ENCODE results near the gene TLX3. TPM values are rescaled to one million over a fixed set of nuclear protein-coding genes. Genes with fewer than 3 reads are reported as not detected.

Gene TLX3
- total and polyA plus RNA-seq, 2 of the 4 experiments (the other 2 are of a cell fraction): not detected

DNA sequence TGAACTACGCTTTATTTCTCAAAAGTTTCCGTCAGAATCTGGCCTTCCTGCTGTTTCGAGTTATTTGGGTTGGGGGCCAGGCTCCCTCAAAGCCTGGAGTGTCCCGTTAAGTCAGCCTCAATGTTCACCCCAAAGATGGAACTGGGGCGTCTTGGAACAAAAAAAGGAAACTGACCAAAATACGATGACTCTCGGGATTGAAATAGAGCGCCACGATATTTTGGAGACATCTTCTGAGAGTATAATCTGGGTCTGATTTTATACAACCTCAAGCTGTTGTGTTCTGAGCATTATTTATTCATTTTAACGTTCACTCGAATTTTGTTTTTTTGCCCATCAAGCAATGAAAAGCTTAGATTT is 28.1 kb downstream of the TLX3 start:
- Histone ChIP-seq H3K4me2 (ENCODE audit: low read depth, low read length) (peak overlapping the region; percentile 94), H3K4me3 (ENCODE audit: insufficient read depth, low read depth, low read length) (peak overlapping the region; percentile 52), H3K79me1 (ENCODE audit: low read depth in 1 of 2, low read length in 2 of 2) (no peaks in the 10 kb centered on the region), H4K20me1 (ENCODE audit: insufficient read depth, low read length) (no peaks in the 10 kb centered on the region), H3K9me3 (ENCODE audit: control insufficient read depth, insufficient read depth, low read length) (no peaks in the 10 kb centered on the region), H3K14ac (replicated peaks; ENCODE audit: low read depth, low read length) (no peak overlapping the region; the same call in 1 of the 2 replicates), H2AK5ac (ENCODE audit: low read depth, low read length) (no peak overlapping the region), H4K91ac (ENCODE audit: insufficient read depth, low read depth, low read length) (no peak overlapping the region), H3K56ac (ENCODE audit: extremely low read depth, insufficient read depth, low read length) (no peak overlapping the region), H3K27ac (ENCODE audit: insufficient read depth, low read length) (no peak overlapping the region), H3K9ac (ENCODE audit: low read depth, low read length) (peak overlapping the region; percentile 76), H2BK20ac (ENCODE audit: low read depth, low read length) (no peak overlapping the region), H3K27me3 (ENCODE audit: control insufficient read depth, insufficient read depth, low read length) (peaks cover 17% of the 10 kb centered on the region), H4K8ac (ENCODE audit: low read depth in 2 of 2, low read length in 2 of 2) (peak overlapping the region in 1 of 2 experiments; percentile 34; a peak in 1 of 4 replicates), H3K36me3 (ENCODE audit: control insufficient read depth, insufficient read depth, low read length) (no peaks in the 10 kb centered on the region), H2AFZ (replicated peaks; ENCODE audit: low read length, poor library complexity) (peak overlapping the region; percentile 88), H2BK120ac (ENCODE audit: low read depth, low read length) (no peak overlapping the region), H2BK5ac (ENCODE audit: low read depth, low read length, poor library complexity, severe bottlenecking) (no peak overlapping the region), H3K9me1 (ENCODE audit: insufficient read depth, low read length) (no peaks in the 10 kb centered on the region), H3K18ac (ENCODE audit: low read depth, low read length) (no peak overlapping the region), H3K4me1 (ENCODE audit: control insufficient read depth, insufficient read depth, low read length) (no peaks in the 10 kb centered on the region), H2BK15ac (ENCODE audit: low read depth, low read length) (no peak overlapping the region), H2AK9ac (replicated peaks; ENCODE audit: low read depth, low read length, poor library complexity) (peak overlapping the region; percentile 30), H4K5ac (ENCODE audit: low read depth, low read length) (no peak overlapping the region), H3K23ac (ENCODE audit: low read depth, low read length) (no peak overlapping the region; the same call in 1 of the 2 replicates), H3K4ac (ENCODE audit: low read depth, low read length) (no peak overlapping the region)
- DNase-seq (no peak), ATAC-seq (ENCODE audit: low read depth) (peak; percentile 38)
- dilution Hi-C loops (cut with HindIII; ENCODE audit: low sequenced_read_pairs, unreplicated experiment): no loop called here
- in situ Hi-C loops (cut with MboI; ENCODE audit: low sequenced_read_pairs): loop anchor here (5.0 to 25.0 kb wide), 2 partner anchors 130 to 350 kb away; no protein-coding TSS in a partner anchor
- ChIA-PET CTCF (interaction anchor here (0.9 to 1.4 kb wide), 3 partner anchors 37 to 132 kb away, joined by 3 to 7 read pairs (median 5); no protein-coding TSS in a partner anchor), POLR2A (ENCODE audit: unreplicated experiment) (interaction anchor here (0.6 kb wide), 1 partner anchor 136 kb away, joined by 3 read pairs; no protein-coding TSS in a partner anchor)
- BruUV-seq (replicated peaks): no TSS peak
- TF ChIP-seq MXI1 (IDR thresholded peaks at IDR 0.05; ENCODE audit: borderline replicate concordance, low read depth, low read length): no peak
- no peak for TF ChIP-seq NFE2L2 (IDR thresholded peaks at IDR 0.05; ENCODE audit: low read depth, low read length)
- TF ChIP-seq SMC3 (IDR thresholded peaks at IDR 0.05; ENCODE audit: low read depth, low read length): no peak
- no peak for TF ChIP-seq BHLHE40 (IDR thresholded peaks at IDR 0.05; ENCODE audit: low read depth, low read length)
- no peak for TF ChIP-seq MAFK (IDR thresholded peaks at IDR 0.05; ENCODE audit: low read depth, low read length)
- intact Hi-C loops (cut with micrococcal nuclease): loop anchor here (1.0 to 2.0 kb wide), 6 partner anchors 66 to 592 kb away; no protein-coding TSS in a partner anchor
- 42% methylated on average over 2 of the region's 11 CpGs; no CpG with 5 or more reads in 1 of the 2 experiments for WGBS, 2 experiments (ENCODE audit: extremely low coverage in 2 of 2, insufficient read length in 1 of 2)
